Fibroblast of mammary gland (primary cell): Measurements from ENCODE around the gene TPSD1.
"Not testable (repeated sequence)": the region's sequence is repeated elsewhere in the genome, so short reads cannot be mapped to it uniquely, and the experiment has no call there.

Source experiments
- DNase-seq: peaks from one replicate; pipeline ENCODE4 v3.0.0-alpha.2; 2010; ENCODE audit warnings: low read depth
- H3K4me3 ChIP-seq: 2 replicates; pipeline ENCODE4 v1.5.1; 2011; ENCODE audit warnings: low read depth, mild to moderate bottlenecking, low read length, moderate library complexity; ENCODE audit not compliant: control insufficient read depth
- CTCF ChIP-seq: conservative IDR thresholded peaks from 2 replicates; pipeline ENCODE4 v1.5.1; 2011; ENCODE audit warnings: low read depth, low read length, inconsistent platforms; ENCODE audit not compliant: control insufficient read depth, insufficient read depth

Gene TPSD1

DNA sequence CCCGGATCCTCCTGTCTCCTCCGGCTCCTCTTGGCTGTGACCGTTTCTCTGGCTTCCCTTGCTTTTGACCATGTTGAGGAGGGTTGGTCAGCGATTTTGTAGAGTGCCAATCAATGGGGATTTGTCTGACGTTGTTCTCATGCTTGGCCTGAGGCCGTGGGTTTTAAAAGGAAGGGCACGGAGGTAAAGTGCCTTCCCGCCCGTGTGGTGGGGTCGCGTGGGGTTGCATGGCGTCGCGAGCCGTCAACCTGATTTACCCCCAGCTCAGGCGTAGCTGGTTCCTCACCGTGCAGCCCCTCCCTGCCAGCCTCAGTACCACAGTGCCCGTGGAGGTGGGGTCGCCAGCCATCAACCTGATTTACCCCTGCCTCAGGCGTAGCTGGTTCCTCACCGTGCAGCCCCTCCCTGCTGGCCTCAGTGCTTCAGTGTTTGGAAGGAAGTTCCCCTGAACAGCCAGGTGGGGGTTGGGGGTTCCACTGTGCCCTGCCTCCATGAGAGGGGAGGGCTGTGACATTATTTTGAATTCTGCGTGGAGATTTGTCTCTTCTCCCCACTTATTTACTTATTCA is 10.3 kb upstream of the TPSD1 start:
- no peak overlapping the region for H3K4me3 ChIP-seq
- DNase-seq: no peak
- no peak for TF ChIP-seq CTCF

DNA sequence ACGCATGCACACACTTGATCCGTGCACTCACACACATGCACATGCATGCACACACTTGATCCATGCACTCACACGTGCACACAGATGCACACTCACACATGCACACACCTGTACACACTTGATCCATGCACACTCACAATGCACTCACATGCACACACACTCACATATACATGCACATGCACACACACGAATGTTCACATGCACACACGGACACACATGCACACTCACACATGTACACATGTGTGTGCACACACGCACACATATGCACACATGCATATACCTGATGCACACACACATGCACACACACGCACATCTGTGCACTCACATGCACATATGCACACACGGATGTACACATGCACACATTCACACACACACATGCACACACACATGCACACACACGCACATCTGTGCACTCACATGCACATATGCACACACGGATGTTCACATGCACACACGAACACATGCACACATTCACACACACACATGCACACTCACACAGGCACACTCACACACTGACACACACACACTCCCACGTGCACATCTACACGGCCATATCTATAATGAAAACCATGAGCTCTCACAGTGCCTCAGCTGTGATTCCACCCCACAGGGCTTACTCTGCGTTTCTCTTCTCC is 7.8 kb upstream of the TPSD1 start:
- H3K4me3 ChIP-seq, DNase-seq: not testable (repeated sequence)

- H3K4me3 ChIP-seq, DNase-seq: not testable (repeated sequence)
Measured at GRCh38 chr16:1249031-1249755, 6.7 kb upstream of the TPSD1 start.

- H3K4me3 ChIP-seq: not testable (repeated sequence)
Measured at GRCh38 chr16:1253701-1254364, 2.0 kb upstream of the TPSD1 start.

DNA sequence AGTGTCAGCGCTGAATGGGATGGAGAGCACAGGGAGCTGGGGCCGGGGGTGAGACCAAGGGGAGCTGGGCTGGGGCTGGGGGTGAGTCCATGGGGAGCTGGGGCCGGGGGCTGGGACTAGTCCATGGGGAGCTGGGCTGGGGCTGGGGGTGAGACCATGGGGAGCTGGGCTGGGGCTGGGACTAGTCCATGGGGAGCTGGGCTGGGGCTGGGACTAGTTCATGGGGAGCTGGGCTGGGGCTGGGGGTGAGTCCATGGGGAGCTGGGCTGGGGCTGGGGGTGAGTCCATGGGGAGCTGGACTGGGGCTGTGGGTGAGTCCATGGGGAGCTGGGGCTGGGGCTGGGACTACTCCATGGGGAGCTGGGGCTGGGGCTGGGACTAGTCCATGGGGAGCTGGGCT is 1.0 kb upstream of the TPSD1 start:
- not testable (repeated sequence) for DNase-seq

More at GRCh38 chr16:1253701-1254364, 2.0 kb upstream of the TPSD1 start:
- DNase-seq: not testable (repeated sequence)

GRCh38 chr16:1256296-1256873 is 516 bp downstream of the TPSD1 start:
- DNase-seq, H3K4me3 ChIP-seq: not testable (repeated sequence)

More for the DNA sequence above, 1.0 kb upstream of the TPSD1 start:
- H3K4me3 ChIP-seq: not testable (repeated sequence)

- no peak for DNase-seq
- TF ChIP-seq CTCF: no peak
- H3K4me3 ChIP-seq: no peak overlapping the region
Measured at GRCh38 chr16:1256874-1257322, 1.0 kb downstream of the TPSD1 start.

DNA sequence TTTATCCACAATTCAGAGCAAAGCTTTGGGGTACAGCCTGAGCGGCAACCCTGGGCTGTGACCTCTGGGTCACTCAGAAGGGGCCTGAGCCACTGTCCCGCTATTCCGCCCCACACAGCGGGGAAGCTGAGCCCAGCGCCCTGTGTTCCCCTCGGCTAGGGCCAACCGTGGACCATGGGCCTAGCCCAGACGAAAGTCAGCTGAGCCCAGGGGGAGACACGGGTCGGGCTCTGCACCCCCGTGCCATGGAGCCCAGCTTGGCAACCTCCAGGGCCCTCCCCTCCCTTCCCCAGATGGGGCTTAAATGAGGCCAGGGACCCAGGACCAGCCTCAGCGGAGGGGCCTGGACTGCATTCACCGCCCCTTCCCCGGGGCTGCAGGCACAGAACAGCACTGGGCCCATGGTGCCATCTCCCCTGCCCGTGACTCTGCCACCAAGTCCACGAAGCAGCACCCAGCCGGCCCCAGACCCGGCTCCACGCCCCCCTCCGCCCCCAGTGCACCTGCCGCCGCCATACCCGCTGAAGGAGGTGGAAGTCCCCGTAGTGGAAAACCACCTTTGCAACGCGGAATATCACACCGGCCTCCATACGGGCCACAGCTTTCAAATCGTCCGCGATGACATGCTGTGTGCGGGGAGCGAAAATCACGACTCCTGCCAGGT is 1.8 kb downstream of the TPSD1 start:
- no peak for TF ChIP-seq CTCF
- no peak overlapping the region for H3K4me3 ChIP-seq
- no peak for DNase-seq

GRCh38 chr16:1258225-1258600 is 2.3 kb downstream of the TPSD1 start:
- DNase-seq: no peak
- TF ChIP-seq CTCF: no peak
- no peak overlapping the region for H3K4me3 ChIP-seq
